ENCODE data around the gene MYO1E. TPM values are rescaled to one million over a fixed set of nuclear protein-coding genes. Genes with fewer than 3 reads are reported as not detected.

Gene MYO1E
- total and polyA plus RNA-seq, 2 donors from 2014 or later: 41.9 to 198 TPM

DNA sequence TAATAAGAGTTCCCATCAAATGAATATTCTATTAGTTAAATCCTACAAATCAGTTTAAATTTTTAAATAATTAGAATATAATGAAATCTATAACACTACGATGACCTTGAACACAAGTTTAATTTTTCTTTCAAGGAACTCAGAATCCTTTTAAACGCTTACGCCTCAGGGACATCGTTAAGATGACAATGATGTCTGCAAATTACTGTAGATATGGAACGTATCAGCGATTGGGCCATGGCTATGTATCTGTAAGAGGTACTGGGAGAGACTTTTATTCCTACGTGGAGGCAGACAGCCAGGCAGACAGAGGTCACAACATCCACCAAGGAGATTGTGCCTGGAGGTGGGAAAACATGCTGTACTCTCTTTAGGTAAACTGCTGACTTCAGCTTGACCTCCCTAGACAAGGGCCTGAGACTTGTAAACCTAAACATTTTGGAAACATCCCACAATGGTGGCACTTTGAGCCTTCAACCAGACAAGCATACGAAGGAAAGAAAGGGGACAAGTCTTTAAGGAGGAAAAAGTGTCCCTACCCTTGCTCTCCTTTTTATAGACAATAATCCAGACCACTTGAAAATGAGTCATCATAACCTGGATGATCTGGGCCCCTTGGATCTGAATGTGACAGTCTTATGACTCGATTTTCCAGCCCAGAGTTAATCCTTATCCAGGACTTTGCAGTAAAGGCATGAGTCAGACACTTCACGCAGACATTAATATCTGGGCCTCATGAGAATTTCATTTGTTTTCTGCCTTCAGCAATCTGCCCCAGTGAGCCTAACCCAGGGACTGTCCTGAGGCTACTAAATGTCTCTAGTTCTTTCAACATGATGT lies 172.8 kb downstream of the MYO1E start:
- intact Hi-C loops (cut with DNase I): no loop called here
- Histone ChIP-seq H3K27ac (ENCODE audit: low read depth in 2 of 2, low read length in 2 of 2) (no peak overlapping the region), H3K4me1 (ENCODE audit: control insufficient read depth in 2 of 3, insufficient read depth in 2 of 3, low read depth in 1 of 3, low read length in 3 of 3) (no peaks in the 10 kb centered on the region), H3K27me3 (ENCODE audit: control insufficient read depth, insufficient read depth, low read length) (no peaks in the 10 kb centered on the region), H3K9ac (ENCODE audit: low read length in 3 of 3) (no peak overlapping the region), H3K9me3 (ENCODE audit: control insufficient read depth in 2 of 3, insufficient read depth in 1 of 3, low read length in 3 of 3) (no peaks in the 10 kb centered on the region), H3K4me3 (ENCODE audit: low read length in 3 of 3) (no peak overlapping the region), H3K36me3 (ENCODE audit: control insufficient read depth in 2 of 3, insufficient read depth in 3 of 3, low read length in 3 of 3) (peaks cover 0 to 25% (median 23%) of the 10 kb centered on the region in 3 donors)
- DNase-seq: no peak
- TF ChIP-seq, protein P1, sequence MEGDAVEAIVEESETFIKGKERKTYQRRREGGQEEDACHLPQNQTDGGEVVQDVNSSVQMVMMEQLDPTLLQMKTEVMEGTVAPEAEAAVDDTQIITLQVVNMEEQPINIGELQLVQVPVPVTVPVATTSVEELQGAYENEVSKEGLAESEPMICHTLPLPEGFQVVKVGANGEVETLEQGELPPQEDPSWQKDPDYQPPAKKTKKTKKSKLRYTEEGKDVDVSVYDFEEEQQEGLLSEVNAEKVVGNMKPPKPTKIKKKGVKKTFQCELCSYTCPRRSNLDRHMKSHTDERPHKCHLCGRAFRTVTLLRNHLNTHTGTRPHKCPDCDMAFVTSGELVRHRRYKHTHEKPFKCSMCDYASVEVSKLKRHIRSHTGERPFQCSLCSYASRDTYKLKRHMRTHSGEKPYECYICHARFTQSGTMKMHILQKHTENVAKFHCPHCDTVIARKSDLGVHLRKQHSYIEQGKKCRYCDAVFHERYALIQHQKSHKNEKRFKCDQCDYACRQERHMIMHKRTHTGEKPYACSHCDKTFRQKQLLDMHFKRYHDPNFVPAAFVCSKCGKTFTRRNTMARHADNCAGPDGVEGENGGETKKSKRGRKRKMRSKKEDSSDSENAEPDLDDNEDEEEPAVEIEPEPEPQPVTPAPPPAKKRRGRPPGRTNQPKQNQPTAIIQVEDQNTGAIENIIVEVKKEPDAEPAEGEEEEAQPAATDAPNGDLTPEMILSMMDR (IDR thresholded peaks at IDR 0.05; ENCODE audit: borderline replicate concordance, extremely low read depth, insufficient read depth): no peak
- no peak for FAIRE-seq

DNA sequence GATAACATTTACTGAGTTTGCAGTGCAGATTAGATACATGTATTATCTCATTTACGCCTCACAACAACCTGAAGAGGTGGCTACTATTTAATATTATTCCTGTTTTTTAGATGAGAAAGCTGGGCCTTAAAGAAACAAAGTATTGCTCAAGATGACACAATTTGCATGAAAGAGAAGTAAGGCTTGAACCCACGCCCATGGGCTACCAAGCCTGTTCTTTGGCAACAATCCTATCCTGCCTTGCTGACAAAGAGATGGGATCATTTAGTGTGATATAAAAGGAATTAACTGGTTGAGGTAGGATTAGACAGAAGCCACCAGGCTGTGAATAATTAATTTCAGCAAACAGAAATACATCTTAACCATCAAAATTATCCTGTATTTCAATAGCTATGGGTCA lies 175.2 kb downstream of the MYO1E start:
- TF ChIP-seq, protein P1 (IDR thresholded peaks at IDR 0.05; ENCODE audit: borderline replicate concordance, extremely low read depth, insufficient read depth): no peak

DNA sequence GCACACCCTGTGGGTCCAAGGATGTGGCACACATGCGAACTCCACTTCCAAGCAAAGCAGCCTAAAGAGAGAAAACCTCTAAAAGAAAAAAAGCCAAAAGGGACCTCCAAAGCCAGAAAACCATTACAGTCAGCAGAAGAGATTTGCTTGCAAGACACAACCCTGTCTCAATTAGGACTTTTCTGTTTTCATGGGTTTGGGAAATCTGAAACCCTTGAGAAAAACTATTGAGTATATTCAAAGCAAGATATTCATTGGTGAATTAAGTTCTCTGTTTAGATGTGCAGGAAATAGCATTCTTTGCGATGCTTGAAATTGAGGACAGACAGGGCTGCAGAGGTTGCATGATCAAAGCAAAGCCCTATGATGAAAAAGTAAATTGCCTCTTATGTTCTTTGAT lies 176.3 kb downstream of the MYO1E start:
- Histone ChIP-seq H3K27me3 (ENCODE audit: control insufficient read depth, insufficient read depth, low read length) (no peaks in the 10 kb centered on the region), H3K4me3 (ENCODE audit: low read length in 3 of 3) (no peak overlapping the region), H3K9ac (ENCODE audit: low read length in 3 of 3) (no peak overlapping the region), H3K36me3 (ENCODE audit: control insufficient read depth in 2 of 3, insufficient read depth in 3 of 3, low read length in 3 of 3) (peaks cover 0 to 28% (median 27%) of the 10 kb centered on the region in 3 donors), H3K27ac (ENCODE audit: low read depth in 2 of 2, low read length in 2 of 2) (no peak overlapping the region), H3K4me1 (ENCODE audit: control insufficient read depth in 2 of 3, insufficient read depth in 2 of 3, low read depth in 1 of 3, low read length in 3 of 3) (no peaks in the 10 kb centered on the region), H3K9me3 (ENCODE audit: control insufficient read depth in 2 of 3, insufficient read depth in 1 of 3, low read length in 3 of 3) (no peaks in the 10 kb centered on the region)
- intact Hi-C loops (cut with DNase I): no loop called here
- TF ChIP-seq, protein P1 (IDR thresholded peaks at IDR 0.05; ENCODE audit: borderline replicate concordance, extremely low read depth, insufficient read depth): no peak
- peak in 3 of 5 donors; percentile 14 to 56 (median 54) for DNase-seq
- no peak for FAIRE-seq

More for the DNA sequence above, 175.2 kb downstream of the MYO1E start:
- Histone ChIP-seq H3K36me3 (ENCODE audit: control insufficient read depth in 2 of 3, insufficient read depth in 3 of 3, low read length in 3 of 3) (peaks cover 0 to 34% (median 29%) of the 10 kb centered on the region in 3 donors), H3K9me3 (ENCODE audit: control insufficient read depth in 2 of 3, insufficient read depth in 1 of 3, low read length in 3 of 3) (no peaks in the 10 kb centered on the region), H3K27me3 (ENCODE audit: control insufficient read depth, insufficient read depth, low read length) (no peaks in the 10 kb centered on the region), H3K4me3 (ENCODE audit: low read length in 3 of 3) (no peak overlapping the region), H3K27ac (ENCODE audit: low read depth in 2 of 2, low read length in 2 of 2) (no peak overlapping the region), H3K9ac (ENCODE audit: low read length in 3 of 3) (no peak overlapping the region), H3K4me1 (ENCODE audit: control insufficient read depth in 2 of 3, insufficient read depth in 2 of 3, low read depth in 1 of 3, low read length in 3 of 3) (no peaks in the 10 kb centered on the region)
- intact Hi-C loops (cut with DNase I): no loop called here
- DNase-seq (no peak), FAIRE-seq (no peak)

Data from kidney (tissue), 14 donors.